GM12801 (cell line): Measurements from ENCODE around the gene BOLA1.

Source experiments
- TF ChIP-seq, protein P1 (sequence below): IDR thresholded peaks from one replicate; pipeline ENCODE4 v1.5.1; 2011; ENCODE audit warnings: control low read depth; ENCODE audit not compliant: insufficient read length; ENCODE audit errors: extremely low read depth

Gene BOLA1

DNA sequence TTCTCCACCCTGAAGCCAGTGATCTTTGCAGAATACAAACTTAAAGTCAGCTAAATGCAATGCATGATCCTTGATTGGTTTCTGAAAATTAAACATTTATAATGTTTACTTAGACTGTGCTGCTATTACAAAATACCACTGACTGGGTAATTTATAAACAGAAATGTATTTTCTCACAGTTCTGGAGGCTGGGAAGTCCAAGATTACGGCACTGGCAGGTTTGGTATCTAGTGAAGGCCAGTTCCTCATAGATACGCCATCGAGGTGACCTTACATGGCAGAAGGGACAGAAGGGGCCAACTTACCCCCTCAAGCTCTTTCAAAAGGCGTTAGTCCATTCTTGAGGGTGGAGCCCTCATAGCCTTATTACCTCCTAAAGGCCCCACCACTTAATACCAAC lies 2.8 kb upstream of the BOLA1 start:
- TF ChIP-seq, protein P1, sequence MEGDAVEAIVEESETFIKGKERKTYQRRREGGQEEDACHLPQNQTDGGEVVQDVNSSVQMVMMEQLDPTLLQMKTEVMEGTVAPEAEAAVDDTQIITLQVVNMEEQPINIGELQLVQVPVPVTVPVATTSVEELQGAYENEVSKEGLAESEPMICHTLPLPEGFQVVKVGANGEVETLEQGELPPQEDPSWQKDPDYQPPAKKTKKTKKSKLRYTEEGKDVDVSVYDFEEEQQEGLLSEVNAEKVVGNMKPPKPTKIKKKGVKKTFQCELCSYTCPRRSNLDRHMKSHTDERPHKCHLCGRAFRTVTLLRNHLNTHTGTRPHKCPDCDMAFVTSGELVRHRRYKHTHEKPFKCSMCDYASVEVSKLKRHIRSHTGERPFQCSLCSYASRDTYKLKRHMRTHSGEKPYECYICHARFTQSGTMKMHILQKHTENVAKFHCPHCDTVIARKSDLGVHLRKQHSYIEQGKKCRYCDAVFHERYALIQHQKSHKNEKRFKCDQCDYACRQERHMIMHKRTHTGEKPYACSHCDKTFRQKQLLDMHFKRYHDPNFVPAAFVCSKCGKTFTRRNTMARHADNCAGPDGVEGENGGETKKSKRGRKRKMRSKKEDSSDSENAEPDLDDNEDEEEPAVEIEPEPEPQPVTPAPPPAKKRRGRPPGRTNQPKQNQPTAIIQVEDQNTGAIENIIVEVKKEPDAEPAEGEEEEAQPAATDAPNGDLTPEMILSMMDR, result no peak

DNA sequence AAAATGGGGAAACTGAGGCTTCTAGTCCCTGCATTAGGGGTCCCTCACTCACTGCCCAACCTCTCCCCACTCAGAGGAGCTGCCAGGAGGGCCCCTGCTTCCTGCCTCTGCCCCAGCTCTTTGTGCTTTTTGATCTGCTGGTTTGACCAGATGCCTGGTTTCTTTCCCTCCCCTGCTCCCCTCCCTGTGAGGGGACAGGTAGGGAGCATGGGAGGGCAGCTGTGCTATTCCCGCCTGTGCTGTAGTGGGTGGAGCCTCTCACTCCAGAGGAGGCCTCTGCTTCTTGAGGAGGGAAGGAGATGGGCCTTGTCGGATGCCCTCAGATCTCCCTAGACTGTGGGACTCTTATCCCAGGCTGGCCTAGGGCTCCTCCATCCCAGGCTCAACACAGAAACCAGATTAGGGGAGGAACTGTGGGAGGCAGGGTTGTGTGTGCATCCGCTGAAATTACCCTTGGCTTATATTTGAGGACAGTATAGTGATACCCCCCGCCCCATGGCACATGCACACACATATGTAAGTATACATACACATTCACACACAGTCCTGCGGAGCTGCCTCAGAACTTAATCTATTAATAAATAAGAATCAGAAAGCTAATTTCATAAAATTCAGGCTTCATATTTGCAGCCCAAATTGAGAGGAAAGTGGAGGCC lies 4.6 kb downstream of the BOLA1 start:
- TF ChIP-seq, protein P1, result no peak

DNA sequence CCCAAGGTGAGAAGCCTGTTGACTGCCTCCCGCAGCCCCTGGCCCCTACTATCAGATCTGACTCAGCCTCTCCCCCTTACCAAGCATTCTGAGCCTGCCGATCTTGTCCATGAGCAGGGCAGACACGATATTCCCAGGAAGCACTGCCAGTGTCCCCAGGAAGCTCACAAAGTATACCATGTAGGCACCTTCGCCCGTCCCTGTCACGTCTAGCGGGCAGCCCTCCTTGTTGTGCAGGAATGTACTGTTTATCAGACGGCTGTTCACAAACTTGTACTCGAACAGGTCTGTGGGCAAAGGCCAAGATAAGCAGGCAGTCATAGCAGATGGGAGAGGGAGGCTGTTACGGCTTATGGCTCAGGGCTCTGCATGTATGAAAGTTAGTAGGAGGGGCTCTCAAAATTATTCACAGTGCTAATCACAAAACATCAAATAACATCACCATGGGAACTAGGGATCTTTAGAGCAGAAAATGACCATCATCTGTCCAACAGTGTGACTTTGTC lies 7.3 kb downstream of the BOLA1 start:
- TF ChIP-seq, protein P1, result no peak

DNA sequence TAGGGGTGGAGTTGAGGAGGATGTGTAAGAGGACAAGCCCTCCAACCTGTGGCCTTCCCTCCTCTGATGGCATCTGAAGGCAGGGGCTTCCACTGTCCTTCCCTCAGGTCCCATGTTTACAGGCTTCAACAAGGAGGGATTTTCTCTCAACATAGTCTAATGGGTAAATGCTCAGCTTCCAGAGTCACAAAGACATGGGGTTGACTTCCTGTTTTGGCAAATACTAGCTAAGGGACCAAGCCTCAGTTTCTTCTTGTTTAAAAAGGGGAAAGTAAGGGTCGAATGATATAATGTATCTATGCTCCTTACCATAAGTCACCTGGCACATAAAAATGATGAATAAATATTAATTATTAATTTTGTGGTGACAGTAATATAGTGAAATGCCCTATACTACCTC lies 15.2 kb downstream of the BOLA1 start:
- TF ChIP-seq, protein P1, result no peak

DNA sequence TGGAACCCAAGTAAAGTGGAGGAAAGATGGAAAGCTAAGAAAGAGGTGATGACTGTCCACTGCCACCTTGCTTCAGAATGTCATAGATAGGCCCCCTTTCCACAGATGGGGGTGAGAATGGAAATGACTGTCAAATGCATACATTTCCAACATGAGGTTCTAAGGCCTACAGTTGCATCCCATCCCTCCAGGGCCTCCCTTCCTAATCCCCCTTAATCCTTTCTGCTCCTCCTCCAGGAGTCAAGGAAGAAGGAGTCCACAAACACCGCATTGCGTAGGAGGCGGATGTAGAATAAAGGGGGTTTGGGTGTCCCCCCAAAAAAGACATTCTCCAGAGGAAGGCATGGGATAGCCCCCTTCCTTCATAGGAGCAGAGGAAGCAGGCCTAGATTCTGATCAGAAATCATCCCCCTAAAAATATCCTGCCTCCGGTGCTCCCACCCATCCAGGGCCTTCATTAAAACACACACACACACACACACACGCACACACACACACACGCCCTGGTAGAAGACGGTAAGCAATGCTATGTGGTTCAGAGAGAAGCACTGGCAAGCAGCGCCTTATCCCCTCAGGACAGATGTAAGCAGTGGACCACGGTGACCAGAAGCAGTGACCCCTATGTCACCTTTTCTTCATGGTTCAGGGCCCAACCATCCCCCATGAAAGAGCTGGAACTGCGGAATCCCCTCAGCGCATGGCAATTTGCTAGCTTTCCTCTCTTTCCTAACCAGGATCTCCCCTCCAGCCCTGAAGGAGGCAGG lies 16.2 kb downstream of the BOLA1 start:
- TF ChIP-seq, protein P1, result no peak

DNA sequence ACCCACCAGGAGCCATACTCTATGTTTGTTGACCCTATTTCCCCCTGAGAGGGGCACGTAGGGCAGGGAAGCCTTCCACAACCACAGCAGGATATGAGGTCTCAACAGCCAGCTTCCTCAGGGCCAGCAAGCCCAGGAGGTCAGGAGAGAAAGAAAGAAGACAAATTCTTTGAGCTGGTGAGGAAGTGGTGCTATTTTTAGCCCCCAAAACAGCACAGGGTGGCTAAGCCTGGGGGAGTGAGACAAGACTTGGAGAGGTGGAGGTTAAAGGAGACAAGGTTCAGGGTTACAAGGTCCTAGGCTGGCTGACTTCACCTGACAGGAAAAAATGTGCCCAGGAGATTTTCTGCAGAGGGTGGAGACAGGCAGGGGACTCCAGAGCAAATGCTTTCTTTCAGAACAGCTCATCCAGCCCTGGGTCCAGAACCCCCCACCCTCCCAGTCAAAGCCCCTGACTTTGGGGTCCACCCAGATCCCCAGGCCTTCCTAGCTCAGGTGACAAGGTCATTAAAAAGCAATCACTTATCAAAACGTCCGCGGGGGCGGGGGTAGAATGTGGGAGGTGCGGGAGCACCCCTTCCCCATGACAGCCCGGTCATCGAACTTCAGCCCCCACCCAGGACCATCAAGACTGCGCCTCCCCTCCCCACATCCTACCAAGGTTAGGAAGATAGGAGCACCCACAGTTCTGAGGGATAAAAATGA lies 17.0 kb downstream of the BOLA1 start:
- TF ChIP-seq, protein P1, result no peak

DNA sequence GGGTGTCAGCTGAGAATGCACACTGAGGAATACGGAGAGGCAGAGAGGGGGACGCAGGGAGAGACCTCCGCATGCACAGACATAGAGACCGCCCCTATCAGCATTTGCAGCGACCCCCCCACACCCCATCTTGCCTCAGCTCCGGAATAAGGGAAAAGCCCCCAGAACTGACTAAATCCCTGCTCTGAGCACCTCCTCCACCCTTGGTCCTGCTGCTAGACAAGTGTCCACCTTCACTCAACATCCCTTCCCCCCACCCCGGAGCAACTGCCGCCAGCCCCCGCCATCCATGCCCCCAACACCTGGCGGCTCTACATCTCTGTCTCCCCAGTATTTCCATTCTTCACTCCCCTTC lies 17.5 kb downstream of the BOLA1 start:
- TF ChIP-seq, protein P1, result no peak
